Parathyroid adenoma (tissue), 2 donors: ENCODE results near the gene MVB12B.

Source experiments
- H2AFZ ChIP-seq: fragments of 300-600 bp; sonication (generic); one replicate; pipeline ENCODE4 v1.7.0; 2017; ENCODE audit warnings: antibody characterized with exemption, mild to moderate bottlenecking
- H3K27ac ChIP-seq: fragments of 300-600 bp; sonication (generic); one replicate; pipeline ENCODE4 v1.7.0; 2017
- H3K27me3 ChIP-seq: fragments of 300-600 bp; sonication (generic); one replicate; pipeline ENCODE4 v1.7.0; 2017; ENCODE audit warnings: low read length; ENCODE audit not compliant: control insufficient read depth, insufficient read depth
- H3K36me3 ChIP-seq: fragments of 300-600 bp; sonication (generic); one replicate; pipeline ENCODE4 v1.7.0; 2017; ENCODE audit warnings: low read length; ENCODE audit not compliant: control insufficient read depth, insufficient read depth
- H3K4me1 ChIP-seq: fragments of 300-600 bp; sonication (generic); one replicate; pipeline ENCODE4 v1.7.0; 2017; ENCODE audit warnings: control low read depth
- H3K4me2 ChIP-seq: fragments of 300-600 bp; sonication (generic); one replicate; pipeline ENCODE4 v1.7.0; 2017; ENCODE audit warnings: low read length
- H3K4me3 ChIP-seq: fragments of 300-600 bp; sonication (generic); one replicate; pipeline ENCODE4 v1.7.0; 2017; ENCODE audit warnings: low read depth, low read length
- H3K79me2 ChIP-seq: fragments of 300-600 bp; sonication (generic); one replicate; pipeline ENCODE4 v1.7.0; 2017; ENCODE audit warnings: control low read depth
- H3K9ac ChIP-seq: fragments of 300-600 bp; sonication (generic); one replicate; pipeline ENCODE4 v1.7.0; 2017; ENCODE audit warnings: mild to moderate bottlenecking
- H3K9me3 ChIP-seq: fragments of 300-600 bp; sonication (generic); one replicate; pipeline ENCODE4 v1.7.0; 2017; ENCODE audit warnings: low read length; ENCODE audit not compliant: control insufficient read depth
- TF ChIP-seq, protein P1 (sequence below): fragments of 300-600 bp; sonication (generic); IDR thresholded peaks from one replicate; pipeline ENCODE4 v1.7.0; 2017; ENCODE audit warnings: antibody characterized with exemption, mild to moderate bottlenecking
- donor health status: primary hyperparathyroidism.

MVB12B gene

GRCh38 chr9:126531035-126531571, 204.5 kb downstream of the MVB12B start:
- TF ChIP-seq, protein P1, sequence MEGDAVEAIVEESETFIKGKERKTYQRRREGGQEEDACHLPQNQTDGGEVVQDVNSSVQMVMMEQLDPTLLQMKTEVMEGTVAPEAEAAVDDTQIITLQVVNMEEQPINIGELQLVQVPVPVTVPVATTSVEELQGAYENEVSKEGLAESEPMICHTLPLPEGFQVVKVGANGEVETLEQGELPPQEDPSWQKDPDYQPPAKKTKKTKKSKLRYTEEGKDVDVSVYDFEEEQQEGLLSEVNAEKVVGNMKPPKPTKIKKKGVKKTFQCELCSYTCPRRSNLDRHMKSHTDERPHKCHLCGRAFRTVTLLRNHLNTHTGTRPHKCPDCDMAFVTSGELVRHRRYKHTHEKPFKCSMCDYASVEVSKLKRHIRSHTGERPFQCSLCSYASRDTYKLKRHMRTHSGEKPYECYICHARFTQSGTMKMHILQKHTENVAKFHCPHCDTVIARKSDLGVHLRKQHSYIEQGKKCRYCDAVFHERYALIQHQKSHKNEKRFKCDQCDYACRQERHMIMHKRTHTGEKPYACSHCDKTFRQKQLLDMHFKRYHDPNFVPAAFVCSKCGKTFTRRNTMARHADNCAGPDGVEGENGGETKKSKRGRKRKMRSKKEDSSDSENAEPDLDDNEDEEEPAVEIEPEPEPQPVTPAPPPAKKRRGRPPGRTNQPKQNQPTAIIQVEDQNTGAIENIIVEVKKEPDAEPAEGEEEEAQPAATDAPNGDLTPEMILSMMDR = no peak
- Histone ChIP-seq H3K9ac (no peak overlapping the region), H2AFZ (no peak overlapping the region), H3K4me1 (no peaks in the 10 kb centered on the region), H3K4me2 (no peak overlapping the region), H3K79me2 (no peaks in the 10 kb centered on the region), H3K27me3 (no peaks in the 10 kb centered on the region), H3K27ac (no peak overlapping the region), H3K4me3 (no peak overlapping the region), H3K36me3 (no peaks in the 10 kb centered on the region), H3K9me3 (no peaks in the 10 kb centered on the region)

DNA sequence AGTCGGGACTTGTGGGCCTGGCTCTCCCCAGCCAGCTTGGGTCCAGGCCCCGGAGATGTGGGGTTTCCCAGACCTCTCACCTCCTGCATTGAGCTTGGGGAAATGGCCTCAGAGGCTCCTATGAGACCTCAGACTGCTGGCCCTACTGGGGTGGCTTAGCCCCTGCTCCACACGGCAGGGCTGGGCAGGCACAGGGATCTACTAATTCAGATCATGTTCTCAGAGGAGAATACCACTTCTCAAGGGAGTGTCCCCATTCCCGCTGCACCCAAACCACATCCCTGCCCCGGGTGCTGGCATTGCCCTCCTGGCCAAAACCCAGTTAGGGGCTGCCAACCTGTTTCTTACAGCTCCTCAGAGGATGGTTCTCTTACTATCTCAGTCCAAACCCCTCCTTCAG, 205.0 kb downstream of the MVB12B start:
- Histone ChIP-seq H3K4me1 (no peaks in the 10 kb centered on the region), H3K9ac (no peak overlapping the region), H2AFZ (no peak overlapping the region), H3K4me2 (no peak overlapping the region), H3K27ac (no peak overlapping the region), H3K79me2 (no peaks in the 10 kb centered on the region), H3K4me3 (no peak overlapping the region), H3K36me3 (no peaks in the 10 kb centered on the region), H3K9me3 (no peaks in the 10 kb centered on the region), H3K27me3 (no peaks in the 10 kb centered on the region)
- TF ChIP-seq, protein P1 = no peak

GRCh38 chr9:126532019-126532462, 205.4 kb downstream of the MVB12B start:
- H3K36me3 ChIP-seq = no peaks in the 10 kb centered on the region
- no peak overlapping the region for H3K27ac ChIP-seq
- H2AFZ ChIP-seq = no peak overlapping the region
- H3K4me3 ChIP-seq = no peak overlapping the region
- no peaks in the 10 kb centered on the region for H3K27me3 ChIP-seq
- no peaks in the 10 kb centered on the region for H3K9me3 ChIP-seq
- no peaks in the 10 kb centered on the region for H3K4me1 ChIP-seq
- TF ChIP-seq, protein P1 = no peak
- no peaks in the 10 kb centered on the region for H3K79me2 ChIP-seq
- no peak overlapping the region for H3K9ac ChIP-seq
- H3K4me2 ChIP-seq = no peak overlapping the region

DNA sequence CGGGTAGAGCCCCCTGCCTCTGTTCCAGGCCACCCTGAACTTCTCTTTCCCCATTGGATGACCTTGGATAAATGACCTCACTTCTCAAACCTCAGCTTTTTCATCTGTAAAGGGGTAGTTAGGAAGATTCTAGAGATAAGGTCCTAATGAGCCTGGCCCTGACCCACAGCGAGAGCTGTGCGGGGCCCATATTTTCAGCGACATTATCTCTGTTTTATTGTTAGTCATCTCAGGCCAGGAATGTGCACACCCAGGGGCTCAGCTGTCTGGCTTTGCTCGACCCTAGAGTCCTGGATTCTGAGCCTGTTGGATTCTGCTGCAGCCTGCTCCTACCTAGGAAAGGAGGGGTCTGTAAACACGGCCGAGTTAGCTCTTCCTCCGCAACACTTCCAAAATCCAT, 205.9 kb downstream of the MVB12B start:
- H2AFZ ChIP-seq = no peak overlapping the region
- no peak overlapping the region for H3K27ac ChIP-seq
- no peaks in the 10 kb centered on the region for H3K4me1 ChIP-seq

More for the DNA sequence above, 205.9 kb downstream of the MVB12B start:
- H3K27me3 ChIP-seq = no peaks in the 10 kb centered on the region
- no peaks in the 10 kb centered on the region for H3K79me2 ChIP-seq
- H3K4me3 ChIP-seq = no peak overlapping the region
- no peaks in the 10 kb centered on the region for H3K36me3 ChIP-seq
- H3K9me3 ChIP-seq = no peaks in the 10 kb centered on the region
- TF ChIP-seq, protein P1 = no peak
- H3K9ac ChIP-seq = no peak overlapping the region
- no peak overlapping the region for H3K4me2 ChIP-seq
